HEK293 (cell line): ENCODE data around the gene TOM1L2.

ENCODE experiments used
- CTCF ChIA-PET: fragments of 350-600 bp; formaldehyde crosslinking; extraction: SDS; loops from one replicate; lab custom pipeline; 2021; ENCODE audit warnings: antibody characterized with exemption; lab: Yijun Ruan, JAX
- POLR2A ChIA-PET: fragments of 300-600 bp; formaldehyde crosslinking; extraction: SDS; loops from one replicate; lab custom pipeline; 2020; ENCODE audit warnings: antibody characterized with exemption, inconsistent platforms; lab: Yijun Ruan, JAX
- H3K27ac ChIP-seq: fragments of 200-500 bp; sonication (Bioruptor generic); 2 replicates; pipeline ENCODE4 v1.5.1; 2014; ENCODE audit warnings: low read depth, low read length, control low read depth, inconsistent platforms; ENCODE audit errors: extremely low read depth
- H3K36me3 ChIP-seq, 2 experiments: fragments of 200-500 bp in 1 of 2; sonication (Bioruptor generic) in 1 of 2; 1 replicate in 1 of 2; 2 replicates in 1 of 2; pipeline ENCODE4 v1.5.1; 2014 to 2017; ENCODE audit warnings: inconsistent platforms in 2 of 2, low read length in 2 of 2; ENCODE audit not compliant: control insufficient read depth in 2 of 2, insufficient read depth in 1 of 2
- H3K4me1 ChIP-seq: fragments of 200-500 bp; sonication (Bioruptor generic); 2 replicates; pipeline ENCODE4 v1.5.1; 2014; ENCODE audit warnings: mild to moderate bottlenecking, low read length, inconsistent platforms; ENCODE audit not compliant: control insufficient read depth, insufficient read depth
- H3K4me3 ChIP-seq: 2 replicates; pipeline ENCODE4 v1.5.1; 2011; ENCODE audit warnings: low read depth, mild to moderate bottlenecking, control low read depth, low read length, moderate library complexity
- H3K9me3 ChIP-seq: fragments of 200-500 bp; sonication (Bioruptor generic); 2 replicates; pipeline ENCODE4 v1.5.1; 2014; ENCODE audit warnings: low read depth, low read length, inconsistent platforms; ENCODE audit not compliant: control insufficient read depth, insufficient read depth
- BCL11A ChIP-seq: fragments of 450-650 bp; formaldehyde crosslinking; IDR thresholded peaks from 2 replicates; pipeline ENCODE4 v1.5.1; 2016; ENCODE audit warnings: low read depth, missing biosample characterization, missing genetic modification characterization
- GLIS1 ChIP-seq: fragments of 450-650 bp; formaldehyde crosslinking; IDR thresholded peaks from 2 replicates; pipeline ENCODE4 v1.5.1; 2016; ENCODE audit warnings: missing biosample characterization, missing genetic modification characterization
- OSR2 ChIP-seq: fragments of 450-650 bp; formaldehyde crosslinking; IDR thresholded peaks from 2 replicates; pipeline ENCODE4 v1.5.1; 2016; ENCODE audit warnings: missing biosample characterization, missing genetic modification characterization
- ZBTB8A ChIP-seq: fragments of 450-650 bp; formaldehyde crosslinking; IDR thresholded peaks from 2 replicates; pipeline ENCODE4 v1.5.1; 2016; ENCODE audit warnings: missing biosample characterization, missing genetic modification characterization
- ZNF121 ChIP-seq: fragments of 450-650 bp; formaldehyde crosslinking; IDR thresholded peaks from 2 replicates; pipeline ENCODE4 v1.5.1; 2016; ENCODE audit warnings: missing biosample characterization, missing genetic modification characterization
- ZNF155 ChIP-seq: fragments of 450-650 bp; formaldehyde crosslinking; IDR thresholded peaks from 2 replicates; pipeline ENCODE4 v1.5.1; 2016; ENCODE audit warnings: missing biosample characterization, missing genetic modification characterization
- ZNF202 ChIP-seq: fragments of 450-650 bp; formaldehyde crosslinking; IDR thresholded peaks from 2 replicates; pipeline ENCODE4 v1.5.1; 2016; ENCODE audit warnings: missing biosample characterization, missing genetic modification characterization, borderline replicate concordance
- ZNF350 ChIP-seq: fragments of 450-650 bp; formaldehyde crosslinking; IDR thresholded peaks from 2 replicates; pipeline ENCODE4 v1.5.0; 2017; ENCODE audit warnings: missing biosample characterization, mild to moderate bottlenecking, missing genetic modification characterization
- ZNF354C ChIP-seq: fragments of 450-650 bp; formaldehyde crosslinking; IDR thresholded peaks from 2 replicates; pipeline ENCODE4 v1.5.1; 2016; ENCODE audit warnings: missing biosample characterization, missing genetic modification characterization, low read depth, borderline replicate concordance
- ZNF391 ChIP-seq: fragments of 450-650 bp; formaldehyde crosslinking; IDR thresholded peaks from 2 replicates; pipeline ENCODE4 v1.5.1; 2016; ENCODE audit warnings: low read depth, missing biosample characterization, missing genetic modification characterization, borderline replicate concordance
- ZNF433 ChIP-seq: fragments of 450-650 bp; formaldehyde crosslinking; IDR thresholded peaks from 2 replicates; pipeline ENCODE4 v1.5.1; 2016; ENCODE audit warnings: missing biosample characterization, missing genetic modification characterization, low read depth
- ZNF544 ChIP-seq: fragments of 450-650 bp; formaldehyde crosslinking; IDR thresholded peaks from 2 replicates; pipeline ENCODE4 v1.5.0; 2017; ENCODE audit warnings: missing biosample characterization, missing genetic modification characterization
- ZNF624 ChIP-seq: fragments of 450-650 bp; formaldehyde crosslinking; IDR thresholded peaks from 2 replicates; pipeline ENCODE4 v1.5.1; 2017; ENCODE audit warnings: missing biosample characterization, missing genetic modification characterization
- ZNF660 ChIP-seq: fragments of 450-650 bp; IDR thresholded peaks from 2 replicates; pipeline ENCODE4 v1.5.1; 2018; ENCODE audit warnings: missing biosample characterization, mild to moderate bottlenecking, missing genetic modification characterization
- ZNF664 ChIP-seq: fragments of 450-650 bp; formaldehyde crosslinking; IDR thresholded peaks from 2 replicates; pipeline ENCODE4 v1.5.1; 2016; ENCODE audit warnings: missing biosample characterization, missing genetic modification characterization
- ZNF701 ChIP-seq: fragments of 450-650 bp; formaldehyde crosslinking; IDR thresholded peaks from 2 replicates; pipeline ENCODE4 v1.5.1; 2016; ENCODE audit warnings: missing biosample characterization, missing genetic modification characterization
- ZNF791 ChIP-seq: fragments of 450-650 bp; formaldehyde crosslinking; IDR thresholded peaks from 2 replicates; pipeline ENCODE4 v1.5.1; 2016; ENCODE audit warnings: missing biosample characterization, missing genetic modification characterization
- ZXDB ChIP-seq: fragments of 450-650 bp; formaldehyde crosslinking; IDR thresholded peaks from 2 replicates; pipeline ENCODE4 v1.5.1; 2016; ENCODE audit warnings: missing biosample characterization, missing genetic modification characterization
- TF ChIP-seq, protein P1 (sequence below): fragments of 450-650 bp; formaldehyde crosslinking; IDR thresholded peaks from 2 replicates; pipeline ENCODE4 v1.5.1; 2016; ENCODE audit warnings: missing biosample characterization, missing genetic modification characterization
- TF ChIP-seq, protein P2 (sequence below): IDR thresholded peaks from 2 replicates; pipeline ENCODE4 v1.6.1; 2011; ENCODE audit warnings: mild to moderate bottlenecking, low read depth, low read length, borderline replicate concordance
- TF ChIP-seq, protein P3 (sequence below): fragments of 450-650 bp; formaldehyde crosslinking; IDR thresholded peaks from 2 replicates; pipeline ENCODE4 v1.5.1; 2016; ENCODE audit warnings: missing biosample characterization, missing genetic modification characterization
- TF ChIP-seq, protein P4 (sequence below): fragments of 450-650 bp; formaldehyde crosslinking; IDR thresholded peaks from 2 replicates; pipeline ENCODE4 v1.5.1; 2017; ENCODE audit warnings: missing biosample characterization, missing genetic modification characterization
- TF ChIP-seq, protein P5 (sequence below): fragments of 450-650 bp; formaldehyde crosslinking; IDR thresholded peaks from 2 replicates; pipeline ENCODE4 v1.5.1; 2016; ENCODE audit warnings: missing biosample characterization, missing genetic modification characterization

The TOM1L2 gene

DNA sequence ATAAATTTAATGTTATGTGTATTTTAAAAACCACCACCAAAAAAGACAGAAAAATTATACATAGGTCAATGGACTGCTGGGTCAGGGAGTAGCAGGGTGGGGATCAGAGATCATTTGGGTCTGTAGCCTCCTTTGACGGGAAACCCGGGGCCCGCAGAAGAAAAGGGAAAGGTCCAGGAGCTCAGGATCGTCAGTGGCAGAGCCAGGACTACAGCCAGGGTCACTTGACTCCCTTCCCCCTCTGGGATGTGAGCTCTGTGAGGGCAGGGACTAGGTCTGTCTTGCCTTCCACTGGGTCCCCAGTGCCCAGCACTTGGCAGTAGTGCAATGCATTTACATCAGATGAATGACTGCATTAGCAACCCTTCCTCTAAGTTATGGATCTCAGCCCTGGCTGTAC is 62.1 kb downstream of the TOM1L2 start:
- no peak overlapping the region for H3K27ac ChIP-seq
- CTCF ChIA-PET = interaction anchor here (0.9 kb wide), 1 partner anchor 19 kb away, joined by 3 read pairs; no protein-coding TSS in a partner anchor
- peaks cover 0 to 7% of the 10 kb centered on the region in 2 experiments; a peak in 1 of 3 replicates for H3K36me3 ChIP-seq
- POLR2A ChIA-PET = no interaction called here
- TF ChIP-seq ZNF350 (tag by site-specific recombination) (no peak), ZNF391 (tag by site-specific recombination) (no peak)
- TF ChIP-seq, protein P1, sequence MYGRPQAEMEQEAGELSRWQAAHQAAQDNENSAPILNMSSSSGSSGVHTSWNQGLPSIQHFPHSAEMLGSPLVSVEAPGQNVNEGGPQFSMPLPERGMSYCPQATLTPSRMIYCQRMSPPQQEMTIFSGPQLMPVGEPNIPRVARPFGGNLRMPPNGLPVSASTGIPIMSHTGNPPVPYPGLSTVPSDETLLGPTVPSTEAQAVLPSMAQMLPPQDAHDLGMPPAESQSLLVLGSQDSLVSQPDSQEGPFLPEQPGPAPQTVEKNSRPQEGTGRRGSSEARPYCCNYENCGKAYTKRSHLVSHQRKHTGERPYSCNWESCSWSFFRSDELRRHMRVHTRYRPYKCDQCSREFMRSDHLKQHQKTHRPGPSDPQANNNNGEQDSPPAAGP (tag by site-specific recombination) = no peak
- H3K4me1 ChIP-seq = peaks cover 10% of the 10 kb centered on the region
- H3K4me3 ChIP-seq = no peak overlapping the region
- H3K9me3 ChIP-seq = no peaks in the 10 kb centered on the region

DNA sequence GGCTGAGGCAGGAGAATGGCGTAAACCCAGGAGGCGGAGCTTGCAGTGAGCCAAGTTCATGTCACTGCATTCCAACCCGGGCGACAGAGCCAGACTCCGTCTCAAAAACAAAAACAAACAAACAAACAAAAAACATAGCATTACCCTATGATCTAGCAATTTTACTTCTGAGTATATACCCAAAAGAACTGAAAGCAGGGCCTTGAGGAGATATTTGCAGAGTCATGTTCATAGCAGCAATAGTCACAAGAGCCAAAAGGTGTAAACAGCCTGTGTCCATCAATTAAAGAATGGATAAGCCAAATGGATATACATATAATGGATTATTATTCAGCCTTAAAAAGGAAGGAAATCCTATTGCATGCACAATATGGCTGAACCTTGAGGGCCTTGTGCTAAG is 63.1 kb downstream of the TOM1L2 start:
- no peaks in the 10 kb centered on the region for H3K9me3 ChIP-seq
- no peak overlapping the region for H3K4me3 ChIP-seq
- no peak overlapping the region for H3K27ac ChIP-seq
- H3K36me3 ChIP-seq = peaks cover 0 to 13% of the 10 kb centered on the region in 2 experiments; a peak in 1 of 3 replicates
- TF ChIP-seq ZNF433 (no peak), ZXDB (no peak), ZNF791 (no peak), GLIS1 (tag by site-specific recombination) (no peak), ZNF121 (no peak), ZNF624 (tag by site-specific recombination) (no peak), BCL11A (tag by site-specific recombination) (no peak), ZNF660 (tag by site-specific recombination) (no peak), ZNF664 (tag by site-specific recombination) (no peak), ZBTB8A (tag by site-specific recombination) (no peak), ZNF202 (tag by site-specific recombination) (no peak), ZNF354C (tag by site-specific recombination) (no peak), ZNF701 (no peak), ZNF155 (no peak), OSR2 (tag by site-specific recombination) (no peak), ZNF544 (tag by site-specific recombination) (no peak)
- TF ChIP-seq, protein P2, sequence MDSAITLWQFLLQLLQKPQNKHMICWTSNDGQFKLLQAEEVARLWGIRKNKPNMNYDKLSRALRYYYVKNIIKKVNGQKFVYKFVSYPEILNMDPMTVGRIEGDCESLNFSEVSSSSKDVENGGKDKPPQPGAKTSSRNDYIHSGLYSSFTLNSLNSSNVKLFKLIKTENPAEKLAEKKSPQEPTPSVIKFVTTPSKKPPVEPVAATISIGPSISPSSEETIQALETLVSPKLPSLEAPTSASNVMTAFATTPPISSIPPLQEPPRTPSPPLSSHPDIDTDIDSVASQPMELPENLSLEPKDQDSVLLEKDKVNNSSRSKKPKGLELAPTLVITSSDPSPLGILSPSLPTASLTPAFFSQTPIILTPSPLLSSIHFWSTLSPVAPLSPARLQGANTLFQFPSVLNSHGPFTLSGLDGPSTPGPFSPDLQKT = no peak
- TF ChIP-seq, protein P3, sequence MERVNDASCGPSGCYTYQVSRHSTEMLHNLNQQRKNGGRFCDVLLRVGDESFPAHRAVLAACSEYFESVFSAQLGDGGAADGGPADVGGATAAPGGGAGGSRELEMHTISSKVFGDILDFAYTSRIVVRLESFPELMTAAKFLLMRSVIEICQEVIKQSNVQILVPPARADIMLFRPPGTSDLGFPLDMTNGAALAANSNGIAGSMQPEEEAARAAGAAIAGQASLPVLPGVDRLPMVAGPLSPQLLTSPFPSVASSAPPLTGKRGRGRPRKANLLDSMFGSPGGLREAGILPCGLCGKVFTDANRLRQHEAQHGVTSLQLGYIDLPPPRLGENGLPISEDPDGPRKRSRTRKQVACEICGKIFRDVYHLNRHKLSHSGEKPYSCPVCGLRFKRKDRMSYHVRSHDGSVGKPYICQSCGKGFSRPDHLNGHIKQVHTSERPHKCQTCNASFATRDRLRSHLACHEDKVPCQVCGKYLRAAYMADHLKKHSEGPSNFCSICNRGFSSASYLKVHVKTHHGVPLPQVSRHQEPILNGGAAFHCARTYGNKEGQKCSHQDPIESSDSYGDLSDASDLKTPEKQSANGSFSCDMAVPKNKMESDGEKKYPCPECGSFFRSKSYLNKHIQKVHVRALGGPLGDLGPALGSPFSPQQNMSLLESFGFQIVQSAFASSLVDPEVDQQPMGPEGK = no peak
- TF ChIP-seq, protein P4, sequence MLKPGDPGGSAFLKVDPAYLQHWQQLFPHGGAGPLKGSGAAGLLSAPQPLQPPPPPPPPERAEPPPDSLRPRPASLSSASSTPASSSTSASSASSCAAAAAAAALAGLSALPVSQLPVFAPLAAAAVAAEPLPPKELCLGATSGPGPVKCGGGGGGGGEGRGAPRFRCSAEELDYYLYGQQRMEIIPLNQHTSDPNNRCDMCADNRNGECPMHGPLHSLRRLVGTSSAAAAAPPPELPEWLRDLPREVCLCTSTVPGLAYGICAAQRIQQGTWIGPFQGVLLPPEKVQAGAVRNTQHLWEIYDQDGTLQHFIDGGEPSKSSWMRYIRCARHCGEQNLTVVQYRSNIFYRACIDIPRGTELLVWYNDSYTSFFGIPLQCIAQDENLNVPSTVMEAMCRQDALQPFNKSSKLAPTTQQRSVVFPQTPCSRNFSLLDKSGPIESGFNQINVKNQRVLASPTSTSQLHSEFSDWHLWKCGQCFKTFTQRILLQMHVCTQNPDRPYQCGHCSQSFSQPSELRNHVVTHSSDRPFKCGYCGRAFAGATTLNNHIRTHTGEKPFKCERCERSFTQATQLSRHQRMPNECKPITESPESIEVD = no peak
- TF ChIP-seq, protein P5, sequence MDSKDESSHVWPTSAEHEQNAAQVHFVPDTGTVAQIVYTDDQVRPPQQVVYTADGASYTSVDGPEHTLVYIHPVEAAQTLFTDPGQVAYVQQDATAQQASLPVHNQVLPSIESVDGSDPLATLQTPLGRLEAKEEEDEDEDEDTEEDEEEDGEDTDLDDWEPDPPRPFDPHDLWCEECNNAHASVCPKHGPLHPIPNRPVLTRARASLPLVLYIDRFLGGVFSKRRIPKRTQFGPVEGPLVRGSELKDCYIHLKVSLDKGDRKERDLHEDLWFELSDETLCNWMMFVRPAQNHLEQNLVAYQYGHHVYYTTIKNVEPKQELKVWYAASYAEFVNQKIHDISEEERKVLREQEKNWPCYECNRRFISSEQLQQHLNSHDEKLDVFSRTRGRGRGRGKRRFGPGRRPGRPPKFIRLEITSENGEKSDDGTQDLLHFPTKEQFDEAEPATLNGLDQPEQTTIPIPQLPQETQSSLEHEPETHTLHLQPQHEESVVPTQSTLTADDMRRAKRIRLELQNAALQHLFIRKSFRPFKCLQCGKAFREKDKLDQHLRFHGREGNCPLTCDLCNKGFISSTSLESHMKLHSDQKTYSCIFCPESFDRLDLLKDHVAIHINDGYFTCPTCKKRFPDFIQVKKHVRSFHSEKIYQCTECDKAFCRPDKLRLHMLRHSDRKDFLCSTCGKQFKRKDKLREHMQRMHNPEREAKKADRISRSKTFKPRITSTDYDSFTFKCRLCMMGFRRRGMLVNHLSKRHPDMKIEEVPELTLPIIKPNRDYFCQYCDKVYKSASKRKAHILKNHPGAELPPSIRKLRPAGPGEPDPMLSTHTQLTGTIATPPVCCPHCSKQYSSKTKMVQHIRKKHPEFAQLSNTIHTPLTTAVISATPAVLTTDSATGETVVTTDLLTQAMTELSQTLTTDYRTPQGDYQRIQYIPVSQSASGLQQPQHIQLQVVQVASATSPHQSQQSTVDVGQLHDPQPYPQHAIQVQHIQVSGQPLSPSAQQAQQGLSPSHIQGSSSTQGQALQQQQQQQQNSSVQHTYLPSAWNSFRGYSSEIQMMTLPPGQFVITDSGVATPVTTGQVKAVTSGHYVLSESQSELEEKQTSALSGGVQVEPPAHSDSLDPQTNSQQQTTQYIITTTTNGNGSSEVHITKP (tag by site-specific recombination) = no peak
- ChIA-PET CTCF (interaction anchor here (1.4 to 2.8 kb wide), 3 partner anchors 10 to 17 kb away, joined by 3 to 11 read pairs (median 7); no protein-coding TSS in a partner anchor), POLR2A (no interaction called here)
- H3K4me1 ChIP-seq = peaks cover under 1% of the 10 kb centered on the region
